Tibial nerve (tissue), 3 donors: ENCODE data around the gene NUP107.

Experiments
- POLR2A ChIP-seq, 2 donors: fragments of 450-650 bp; IDR thresholded peaks; one replicate each; pipeline ENCODE4 v1.6.1; 2017; ENCODE audit warnings: antibody characterized with exemption in 2 of 2, mild to moderate bottlenecking in 2 of 2, moderate library complexity in 2 of 2
- TF ChIP-seq, protein P1 (sequence below), 5 experiments: fragments of 200-600 bp in 3 of 5; fragments of 450-650 bp in 2 of 5; sonication (generic) in 3 of 5; IDR thresholded peaks; one replicate each; pipeline ENCODE4 v1.5.1; 2016 to 2019; ENCODE audit warnings: antibody characterized with exemption in 5 of 5, mild to moderate bottlenecking in 3 of 5, moderate library complexity in 2 of 5

DNA sequence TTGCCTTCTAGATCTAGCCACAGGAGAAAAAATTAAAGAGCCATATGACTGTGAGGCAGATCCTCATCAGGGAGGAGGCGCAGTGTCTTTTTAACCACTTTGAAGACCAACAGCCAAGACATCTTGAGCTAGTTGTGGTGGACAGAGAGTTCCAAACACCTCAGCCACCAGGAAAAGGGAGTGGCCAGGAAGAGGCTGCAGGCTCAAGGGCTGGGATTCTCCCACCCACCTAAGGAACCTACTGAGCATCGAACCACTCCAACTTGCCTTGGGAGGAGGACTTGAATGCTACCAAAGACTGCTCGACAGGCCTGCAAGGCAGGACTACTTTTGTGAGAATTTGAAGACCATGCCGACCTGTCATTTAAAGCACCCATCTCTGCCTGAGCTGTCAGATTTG lies 106.7 kb downstream of the NUP107 start:
- TF ChIP-seq POLR2A (IDR thresholded peaks at IDR 0.05) = no peak
- TF ChIP-seq, protein P1, sequence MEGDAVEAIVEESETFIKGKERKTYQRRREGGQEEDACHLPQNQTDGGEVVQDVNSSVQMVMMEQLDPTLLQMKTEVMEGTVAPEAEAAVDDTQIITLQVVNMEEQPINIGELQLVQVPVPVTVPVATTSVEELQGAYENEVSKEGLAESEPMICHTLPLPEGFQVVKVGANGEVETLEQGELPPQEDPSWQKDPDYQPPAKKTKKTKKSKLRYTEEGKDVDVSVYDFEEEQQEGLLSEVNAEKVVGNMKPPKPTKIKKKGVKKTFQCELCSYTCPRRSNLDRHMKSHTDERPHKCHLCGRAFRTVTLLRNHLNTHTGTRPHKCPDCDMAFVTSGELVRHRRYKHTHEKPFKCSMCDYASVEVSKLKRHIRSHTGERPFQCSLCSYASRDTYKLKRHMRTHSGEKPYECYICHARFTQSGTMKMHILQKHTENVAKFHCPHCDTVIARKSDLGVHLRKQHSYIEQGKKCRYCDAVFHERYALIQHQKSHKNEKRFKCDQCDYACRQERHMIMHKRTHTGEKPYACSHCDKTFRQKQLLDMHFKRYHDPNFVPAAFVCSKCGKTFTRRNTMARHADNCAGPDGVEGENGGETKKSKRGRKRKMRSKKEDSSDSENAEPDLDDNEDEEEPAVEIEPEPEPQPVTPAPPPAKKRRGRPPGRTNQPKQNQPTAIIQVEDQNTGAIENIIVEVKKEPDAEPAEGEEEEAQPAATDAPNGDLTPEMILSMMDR (IDR thresholded peaks at IDR 0.05) = no peak
